HG02610 (cell line): ENCODE measurements around the gene ZNF276.
"Not testable (repeated sequence)": the region's sequence is repeated elsewhere in the genome, so short reads cannot be mapped to it uniquely, and the experiment has no call there.

ENCODE experiments used
- ATAC-seq: cut with Tn5 transposase; IDR thresholded peaks from one replicate; pipeline ENCODE4 v1.9.1; 2021; ENCODE audit warnings: mild to moderate bottlenecking, moderate library complexity; ENCODE audit not compliant: unreplicated experiment

Gene ZNF276, protein sequence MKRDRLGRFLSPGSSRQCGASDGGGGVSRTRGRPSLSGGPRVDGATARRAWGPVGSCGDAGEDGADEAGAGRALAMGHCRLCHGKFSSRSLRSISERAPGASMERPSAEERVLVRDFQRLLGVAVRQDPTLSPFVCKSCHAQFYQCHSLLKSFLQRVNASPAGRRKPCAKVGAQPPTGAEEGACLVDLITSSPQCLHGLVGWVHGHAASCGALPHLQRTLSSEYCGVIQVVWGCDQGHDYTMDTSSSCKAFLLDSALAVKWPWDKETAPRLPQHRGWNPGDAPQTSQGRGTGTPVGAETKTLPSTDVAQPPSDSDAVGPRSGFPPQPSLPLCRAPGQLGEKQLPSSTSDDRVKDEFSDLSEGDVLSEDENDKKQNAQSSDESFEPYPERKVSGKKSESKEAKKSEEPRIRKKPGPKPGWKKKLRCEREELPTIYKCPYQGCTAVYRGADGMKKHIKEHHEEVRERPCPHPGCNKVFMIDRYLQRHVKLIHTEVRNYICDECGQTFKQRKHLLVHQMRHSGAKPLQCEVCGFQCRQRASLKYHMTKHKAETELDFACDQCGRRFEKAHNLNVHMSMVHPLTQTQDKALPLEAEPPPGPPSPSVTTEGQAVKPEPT

DNA sequence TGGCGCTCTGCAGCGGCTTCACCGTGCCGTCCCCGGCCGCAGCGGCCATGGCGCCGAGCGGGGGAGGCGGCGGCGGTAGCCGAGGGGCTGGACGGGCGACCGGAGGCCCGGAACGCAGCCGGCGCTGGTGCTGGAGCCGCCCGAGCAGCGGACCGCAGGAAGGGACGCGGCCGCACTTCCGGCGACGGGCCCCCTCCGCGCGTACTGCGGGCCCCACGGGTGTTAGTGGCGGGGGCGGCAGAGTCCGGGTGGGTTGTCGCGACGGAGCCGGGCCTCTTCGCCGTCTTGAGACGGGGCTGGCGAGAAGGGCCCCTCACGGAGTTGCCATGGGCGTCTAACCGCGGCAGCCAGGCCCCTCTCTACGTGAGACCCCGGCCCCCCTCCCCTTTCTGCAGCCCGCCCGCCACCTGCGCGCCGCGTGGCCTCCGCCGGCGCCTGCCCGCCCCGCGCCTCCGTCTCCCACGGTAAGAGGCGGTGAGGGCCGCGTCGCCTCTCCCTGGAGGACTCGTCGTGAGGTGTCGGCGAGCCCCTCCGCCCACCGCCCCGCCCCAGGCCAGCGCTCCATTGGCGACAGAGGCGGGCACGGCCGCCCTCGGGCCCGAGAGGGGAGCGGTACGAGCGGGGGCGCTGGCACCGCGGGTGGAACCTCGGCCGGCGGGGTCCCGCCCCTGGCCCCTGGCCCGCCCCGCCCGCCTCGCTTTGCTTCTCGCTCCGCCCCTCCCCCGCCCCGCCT, at the start of gene ZNF276, which contains the start of gene VPS9D1:
TSS of gene ZNF276 (plus strand) at position 725 of the 733 bp plus-strand sequence. CDS start 104 bp downstream, outside the sequence.
TSS of gene VPS9D1 (minus strand) at position 86 of the 733 bp plus-strand sequence. CDS start at position 49, 37 bp downstream.
- peak; percentile 49 for ATAC-seq

DNA sequence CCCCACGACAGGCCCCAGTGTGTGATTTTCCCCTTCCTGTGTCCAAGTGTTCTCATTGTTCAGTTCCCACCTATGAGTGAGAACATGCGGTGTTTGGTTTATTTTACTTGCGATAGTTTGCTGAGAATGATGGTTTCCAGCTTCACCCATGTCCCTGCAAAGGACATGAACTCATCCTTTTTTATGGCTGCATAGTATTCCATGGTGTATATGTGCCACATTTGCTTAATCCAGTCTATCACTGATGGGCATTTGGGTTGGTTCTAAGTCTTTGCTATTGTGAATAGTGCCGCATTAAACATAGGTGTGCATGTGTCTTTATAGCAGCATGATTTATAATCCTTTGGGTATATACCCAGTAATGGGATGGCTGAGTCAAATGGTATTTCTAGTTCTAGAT, 49.8 kb upstream of the ZNF276 start:
- ATAC-seq = not testable (repeated sequence)

DNA sequence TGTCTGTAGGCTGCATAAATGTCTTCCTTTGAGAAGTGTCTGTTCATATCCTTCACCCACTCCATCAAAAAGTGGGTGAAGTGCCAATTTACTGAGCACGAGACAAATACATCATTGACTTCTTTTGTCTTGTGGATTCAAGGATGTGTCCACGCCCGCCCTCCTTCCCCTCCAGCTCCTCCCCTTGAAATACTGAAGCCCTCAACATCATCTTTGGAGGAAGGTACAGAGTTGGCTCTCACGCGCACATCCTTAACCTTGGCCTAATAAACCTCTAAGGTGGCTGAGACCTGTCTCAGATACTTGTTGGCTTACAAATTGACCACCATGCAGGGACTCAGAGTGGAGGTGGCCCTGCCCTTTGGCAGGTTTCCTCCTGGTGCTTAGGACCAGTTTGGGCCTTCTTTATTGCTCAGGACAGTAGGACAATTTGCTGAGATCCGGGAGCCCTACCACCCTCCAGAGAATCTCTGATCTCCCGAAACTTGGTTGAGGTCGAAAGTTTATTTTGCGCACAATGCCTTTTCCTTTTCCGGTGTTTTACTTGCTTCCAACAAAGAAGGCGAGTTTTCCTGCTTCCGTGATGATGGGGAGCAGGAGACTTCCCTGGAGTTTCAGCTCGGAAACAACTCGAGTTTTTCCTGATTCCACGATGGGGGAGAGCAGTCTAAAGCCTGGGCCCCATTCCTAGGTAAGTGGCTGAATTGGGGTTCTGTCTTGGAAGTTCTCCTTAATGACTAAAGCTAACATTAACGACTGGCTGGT, 49.0 kb upstream of the ZNF276 start:
- ATAC-seq = no peak

DNA sequence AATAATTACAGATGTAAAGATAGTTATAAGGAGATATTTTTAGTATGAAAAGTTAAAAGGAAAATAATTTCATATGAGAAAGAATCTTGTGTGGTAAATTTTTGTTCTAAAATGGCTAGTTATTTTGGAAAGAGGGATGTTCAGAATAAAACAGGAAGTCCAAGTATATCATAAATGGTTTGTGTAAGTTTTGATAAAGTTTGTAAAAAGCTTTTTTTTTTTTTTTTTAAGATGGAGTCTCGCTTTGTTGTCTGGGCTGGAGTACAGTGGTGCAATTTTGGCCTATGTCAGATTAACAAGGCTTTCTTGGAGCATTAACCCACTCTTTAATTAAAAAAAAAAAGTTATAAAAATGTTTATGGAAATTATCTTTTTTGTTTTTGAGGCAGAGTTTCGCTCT, 43.1 kb upstream of the ZNF276 start:
- ATAC-seq = no peak

DNA sequence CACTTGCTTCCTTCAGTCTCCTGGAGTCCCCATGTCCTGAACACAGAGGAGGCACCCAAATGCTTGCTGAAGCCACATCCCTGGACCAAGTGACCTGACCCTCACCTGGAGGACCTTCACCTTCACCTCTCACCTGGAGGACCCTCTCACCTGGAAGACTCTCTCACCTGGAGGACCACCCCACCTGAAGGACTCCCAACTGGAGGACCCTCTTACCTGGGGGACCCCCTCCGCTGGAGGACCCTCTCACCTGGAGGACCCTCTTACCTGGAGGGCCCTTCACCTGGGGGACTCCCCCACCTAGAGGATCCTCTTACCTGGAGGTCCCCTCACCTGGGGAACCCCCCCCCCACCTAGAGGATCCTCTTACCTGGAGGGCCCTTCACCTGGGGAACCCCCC, 35.4 kb upstream of the ZNF276 start:
- ATAC-seq = no peak

DNA sequence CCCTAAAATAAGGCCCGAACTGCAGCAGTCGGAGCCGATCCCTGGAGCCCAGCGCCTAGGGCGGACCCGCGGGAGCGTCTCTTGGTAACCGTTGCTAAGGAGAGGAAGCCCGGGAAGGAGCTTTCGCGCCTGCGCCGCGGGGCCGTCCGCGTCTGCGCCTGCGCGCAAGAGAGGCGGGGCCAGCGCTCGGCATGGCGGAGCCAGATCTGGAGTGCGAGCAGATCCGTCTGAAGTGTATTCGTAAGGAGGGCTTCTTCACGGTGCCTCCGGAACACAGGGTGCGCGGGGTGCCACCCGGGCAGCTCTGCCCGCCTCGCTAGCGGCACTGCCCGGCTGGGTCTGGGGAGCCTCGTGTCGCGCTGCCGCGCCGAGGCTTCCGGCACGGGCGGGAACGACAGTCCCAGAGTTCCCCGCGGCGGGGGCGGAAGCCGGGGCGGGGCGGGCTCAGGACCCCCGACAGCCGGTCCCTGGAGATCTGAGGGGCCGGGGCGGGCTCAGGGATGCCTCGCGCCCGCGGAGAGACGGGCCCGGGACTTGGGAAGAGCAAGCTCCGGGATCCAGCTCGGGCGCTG, 34.7 kb upstream of the ZNF276 start, which contains the start of gene CDK10:
TSS of gene CDK10 (plus strand) at position 170 of the 572 bp plus-strand sequence. CDS start at position 192, 22 bp downstream.
- ATAC-seq = peak; percentile 78

DNA sequence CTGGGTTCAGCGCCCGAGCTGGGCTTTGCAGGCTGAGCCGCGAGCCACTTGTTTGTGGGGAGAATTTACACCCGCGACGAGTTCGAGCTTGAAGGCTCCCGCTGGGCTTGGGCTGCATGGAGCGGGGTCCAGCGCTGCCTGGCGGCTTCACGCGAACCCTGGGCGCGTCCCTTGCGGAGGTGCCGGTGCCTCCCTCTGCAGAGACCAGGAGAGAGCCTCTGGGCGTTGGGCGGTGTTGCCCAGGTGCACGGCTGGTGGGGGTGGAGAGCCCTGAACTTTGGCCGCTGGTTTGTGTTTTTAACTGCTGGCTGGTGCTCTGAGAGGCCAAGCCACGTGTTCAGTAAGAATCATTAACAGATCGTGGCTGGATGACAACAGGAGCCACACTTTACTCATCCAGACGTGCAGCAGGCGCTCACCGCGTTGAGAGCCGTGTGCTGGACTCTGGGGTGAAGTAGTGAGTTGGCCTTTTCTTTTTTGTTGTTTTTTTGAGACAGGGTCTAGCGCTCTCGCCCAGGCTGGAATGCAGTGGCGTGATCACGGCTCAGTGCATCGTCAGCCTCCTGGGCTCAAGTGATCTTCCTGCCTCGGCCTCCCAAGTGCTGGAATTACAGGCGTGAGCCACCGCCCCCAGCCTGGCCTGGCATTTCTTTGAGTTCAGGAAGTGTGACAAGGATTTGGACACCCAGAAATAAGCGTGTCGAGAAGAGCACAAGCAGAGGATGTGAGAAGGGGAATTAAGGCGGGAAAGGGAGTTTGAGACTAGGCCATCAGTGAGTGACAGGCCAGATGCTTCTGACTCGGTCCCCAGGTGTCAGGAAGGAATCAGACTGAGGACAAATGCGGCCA, 34.0 kb upstream of the ZNF276 start:
- ATAC-seq = peak; percentile 22

DNA sequence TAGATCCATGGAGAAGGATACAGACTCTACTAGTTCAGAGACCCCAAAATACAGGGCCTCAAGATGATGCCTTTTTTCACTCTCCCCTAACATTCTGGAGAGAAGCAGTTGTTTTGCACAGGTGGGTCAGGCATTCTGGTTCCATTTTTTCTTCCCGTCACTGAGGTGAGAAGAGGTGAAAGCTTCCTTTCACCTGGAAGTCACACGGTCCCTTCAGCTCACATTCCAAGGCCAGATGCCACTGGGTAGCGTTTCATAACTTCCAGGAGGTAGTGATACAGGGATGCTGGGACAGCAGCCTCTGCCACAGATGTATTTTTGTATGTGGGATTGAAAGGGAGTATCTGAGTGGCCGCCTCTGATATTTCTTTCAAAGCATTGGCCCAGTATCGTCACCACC, 32.9 kb upstream of the ZNF276 start:
- ATAC-seq = no peak

DNA sequence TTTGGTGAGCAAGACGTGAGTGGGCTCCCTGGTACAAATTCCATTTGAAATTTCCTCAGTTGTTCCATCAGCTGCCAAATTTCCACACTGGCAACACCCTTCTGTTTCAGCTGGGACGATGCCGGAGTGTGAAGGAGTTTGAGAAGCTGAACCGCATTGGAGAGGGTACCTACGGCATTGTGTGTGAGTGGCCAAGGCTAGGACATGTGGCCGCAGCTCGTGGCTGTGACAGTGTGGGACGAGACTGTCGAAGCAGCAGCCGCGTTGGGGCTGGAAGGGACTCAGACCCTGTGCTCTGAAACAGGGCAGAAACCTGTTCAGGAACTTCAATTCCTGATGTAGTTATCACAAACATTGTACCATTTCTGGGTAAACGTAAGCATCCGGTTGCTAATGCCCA, 32.2 kb upstream of the ZNF276 start:
- no peak for ATAC-seq

DNA sequence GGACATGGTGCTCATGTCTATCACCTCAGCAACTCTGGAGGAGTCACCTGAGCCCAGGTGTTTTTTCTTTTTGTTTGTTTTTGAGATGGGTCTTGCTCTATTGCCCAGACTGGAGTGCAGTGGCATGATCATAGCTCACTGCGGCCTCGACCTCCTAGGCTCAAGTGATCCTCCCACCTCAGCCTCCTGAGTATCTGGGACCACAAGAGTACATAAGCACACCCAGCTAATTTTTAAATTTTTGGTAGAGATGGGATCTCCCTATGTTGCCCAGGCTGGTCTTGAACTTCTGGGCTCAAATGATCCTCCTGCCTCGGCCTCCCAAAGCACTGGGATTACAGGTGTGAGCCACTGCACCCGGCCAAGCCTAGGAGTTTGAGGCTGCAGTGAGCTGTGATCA, 31.7 kb upstream of the ZNF276 start:
- not testable (repeated sequence) for ATAC-seq

DNA sequence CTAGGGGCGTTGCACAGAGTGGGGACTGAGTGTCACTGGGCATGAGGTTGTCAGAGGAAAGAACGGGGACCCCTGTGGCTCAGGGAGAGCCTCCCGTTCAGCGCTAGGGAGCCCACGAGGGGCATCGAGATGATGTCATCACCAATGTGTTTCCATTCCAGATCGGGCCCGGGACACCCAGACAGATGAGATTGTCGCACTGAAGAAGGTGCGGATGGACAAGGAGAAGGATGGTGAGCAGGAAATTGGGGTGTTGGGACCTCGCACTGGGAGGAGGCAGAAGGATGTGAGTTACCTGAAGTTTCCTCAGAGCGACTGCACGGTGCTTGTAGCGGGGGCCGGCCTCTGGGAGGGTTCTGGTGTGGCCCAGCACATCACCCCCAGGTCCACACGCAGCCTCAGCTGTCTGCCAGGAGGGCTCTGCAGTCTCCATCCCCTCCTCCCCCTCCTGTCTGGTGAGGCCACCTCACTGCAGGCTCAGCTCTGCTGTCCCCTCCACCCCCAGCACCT, 30.9 kb upstream of the ZNF276 start:
- no peak for ATAC-seq

DNA sequence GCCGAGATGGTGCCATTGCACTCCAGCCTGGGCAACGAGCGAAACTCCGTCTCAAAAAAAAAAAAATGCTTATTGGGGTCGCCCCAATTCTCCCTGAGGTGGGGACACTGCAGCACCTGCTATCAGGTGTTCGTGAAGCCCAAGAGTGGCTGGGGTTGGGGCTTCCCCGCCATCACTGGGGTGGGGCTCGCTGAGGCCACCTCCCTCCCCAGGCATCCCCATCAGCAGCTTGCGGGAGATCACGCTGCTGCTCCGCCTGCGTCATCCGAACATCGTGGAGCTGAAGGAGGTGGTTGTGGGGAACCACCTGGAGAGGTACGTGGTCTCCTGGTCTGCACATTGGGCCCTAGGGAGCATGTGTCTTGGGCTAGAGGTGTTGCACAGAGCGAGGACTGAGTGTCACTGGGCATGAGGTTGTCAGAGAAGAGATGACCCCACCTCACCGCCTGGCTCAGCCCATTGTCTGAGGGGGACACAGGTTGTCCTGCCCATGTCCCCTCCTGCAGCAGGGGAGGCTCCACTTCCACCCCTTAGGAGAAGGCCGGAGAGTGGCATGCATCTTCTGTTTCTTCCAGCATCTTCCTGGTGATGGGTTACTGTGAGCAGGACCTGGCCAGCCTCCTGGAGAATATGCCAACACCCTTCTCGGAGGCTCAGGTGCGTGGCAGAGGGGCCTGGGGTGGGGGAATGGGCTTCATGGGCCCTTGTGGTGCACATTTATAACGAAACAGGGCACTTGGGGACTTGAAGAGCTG, 29.9 kb upstream of the ZNF276 start:
- no peak for ATAC-seq

DNA sequence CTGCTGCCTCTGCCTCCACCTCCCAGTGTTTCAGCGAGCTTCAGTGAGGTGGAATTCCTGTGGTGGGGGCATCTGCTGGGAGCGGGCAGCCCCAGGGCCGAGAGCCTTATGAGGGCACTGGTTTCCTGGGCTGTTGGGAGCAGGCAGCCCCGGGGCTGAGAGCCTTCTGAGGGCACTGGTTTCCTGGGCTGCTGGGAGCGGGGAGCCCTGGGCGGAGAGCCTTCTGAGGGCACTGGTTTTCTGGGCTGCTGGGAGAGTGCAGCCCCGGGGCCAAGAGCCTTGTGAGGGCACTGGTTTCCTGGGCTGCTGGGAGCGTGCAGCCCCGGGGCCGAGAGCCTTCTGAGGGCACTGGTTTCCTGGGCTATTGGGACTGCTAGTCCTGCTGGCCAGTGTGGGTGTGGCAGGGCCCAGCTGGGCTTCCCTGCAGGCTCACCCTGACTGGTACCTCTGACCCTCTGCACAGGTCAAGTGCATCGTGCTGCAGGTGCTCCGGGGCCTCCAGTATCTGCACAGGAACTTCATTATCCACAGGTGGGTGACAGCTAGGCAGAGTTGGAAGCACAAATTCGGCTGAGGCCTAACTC, 29.3 kb upstream of the ZNF276 start:
- no peak for ATAC-seq

DNA sequence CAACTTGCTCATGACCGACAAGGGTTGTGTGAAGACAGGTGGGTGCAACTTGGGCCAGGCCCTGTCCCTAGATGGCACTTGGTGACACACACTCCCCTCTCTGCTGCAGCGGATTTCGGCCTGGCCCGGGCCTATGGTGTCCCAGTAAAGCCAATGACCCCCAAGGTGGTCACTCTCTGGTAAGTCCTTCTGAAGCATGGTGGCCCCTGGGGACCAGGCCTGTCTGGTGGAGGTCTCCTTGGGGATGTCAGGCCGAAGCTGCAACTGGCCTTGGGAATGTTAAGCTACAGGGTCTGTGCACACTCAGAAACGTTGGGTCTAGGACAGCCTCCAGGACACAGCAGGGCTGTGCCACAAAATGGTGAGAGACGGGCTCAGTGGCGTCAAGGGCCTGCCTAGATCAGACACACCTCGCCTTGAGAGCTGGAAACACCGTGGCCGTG, 28.0 kb upstream of the ZNF276 start:
- ATAC-seq = no peak

DNA sequence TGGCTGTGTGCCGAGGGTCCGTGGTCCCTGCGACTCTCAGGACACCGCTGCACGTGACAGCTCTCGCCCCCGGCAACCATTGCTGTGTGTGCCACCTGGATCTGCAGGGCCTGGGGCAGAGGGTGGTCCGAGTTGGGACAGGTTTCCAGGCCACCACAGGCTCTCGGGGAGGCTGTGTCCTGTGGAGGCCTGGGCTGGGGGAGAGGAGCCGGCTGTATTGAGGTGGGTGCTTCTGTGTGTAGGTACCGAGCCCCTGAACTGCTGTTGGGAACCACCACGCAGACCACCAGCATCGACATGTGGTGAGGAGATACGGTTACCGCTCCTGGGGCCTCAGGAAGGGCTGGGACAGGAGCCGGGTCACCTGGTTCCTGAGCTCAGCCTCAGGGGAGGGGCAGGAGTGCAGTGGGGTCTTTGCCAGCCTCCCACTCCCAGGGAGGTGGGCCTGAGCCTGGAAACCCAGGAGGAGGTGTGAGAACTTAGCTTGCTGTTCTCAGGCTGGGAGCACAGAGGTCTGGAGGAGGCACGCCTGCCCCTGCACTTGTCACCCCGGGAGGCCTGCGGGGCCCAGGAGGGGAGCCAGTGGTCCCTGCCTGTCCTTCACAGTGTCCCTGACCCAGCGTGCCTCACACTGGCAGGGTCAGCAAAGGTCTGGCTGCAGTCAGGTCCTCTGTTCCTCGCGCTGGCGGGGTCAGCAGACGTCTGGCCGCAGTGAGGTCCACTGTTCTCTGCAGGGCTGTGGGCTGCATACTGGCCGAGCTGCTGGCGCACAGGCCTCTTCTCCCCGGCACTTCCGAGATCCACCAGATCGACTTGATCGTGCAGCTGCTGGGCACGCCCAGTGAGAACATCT, 27.2 kb upstream of the ZNF276 start:
- ATAC-seq = no peak

DNA sequence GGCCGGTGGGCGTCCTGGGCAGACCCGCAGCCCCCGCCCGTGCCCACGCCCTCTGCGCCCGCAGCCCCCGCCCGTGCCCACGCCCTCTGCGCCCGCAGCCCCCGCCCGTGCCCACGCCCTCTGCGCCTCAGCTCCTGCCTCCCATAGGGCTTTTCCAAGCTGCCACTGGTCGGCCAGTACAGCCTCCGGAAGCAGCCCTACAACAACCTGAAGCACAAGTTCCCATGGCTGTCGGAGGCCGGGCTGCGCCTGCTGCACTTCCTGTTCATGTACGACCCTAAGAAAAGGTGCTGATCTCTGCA, 26.6 kb upstream of the ZNF276 start:
- not testable (repeated sequence) for ATAC-seq

DNA sequence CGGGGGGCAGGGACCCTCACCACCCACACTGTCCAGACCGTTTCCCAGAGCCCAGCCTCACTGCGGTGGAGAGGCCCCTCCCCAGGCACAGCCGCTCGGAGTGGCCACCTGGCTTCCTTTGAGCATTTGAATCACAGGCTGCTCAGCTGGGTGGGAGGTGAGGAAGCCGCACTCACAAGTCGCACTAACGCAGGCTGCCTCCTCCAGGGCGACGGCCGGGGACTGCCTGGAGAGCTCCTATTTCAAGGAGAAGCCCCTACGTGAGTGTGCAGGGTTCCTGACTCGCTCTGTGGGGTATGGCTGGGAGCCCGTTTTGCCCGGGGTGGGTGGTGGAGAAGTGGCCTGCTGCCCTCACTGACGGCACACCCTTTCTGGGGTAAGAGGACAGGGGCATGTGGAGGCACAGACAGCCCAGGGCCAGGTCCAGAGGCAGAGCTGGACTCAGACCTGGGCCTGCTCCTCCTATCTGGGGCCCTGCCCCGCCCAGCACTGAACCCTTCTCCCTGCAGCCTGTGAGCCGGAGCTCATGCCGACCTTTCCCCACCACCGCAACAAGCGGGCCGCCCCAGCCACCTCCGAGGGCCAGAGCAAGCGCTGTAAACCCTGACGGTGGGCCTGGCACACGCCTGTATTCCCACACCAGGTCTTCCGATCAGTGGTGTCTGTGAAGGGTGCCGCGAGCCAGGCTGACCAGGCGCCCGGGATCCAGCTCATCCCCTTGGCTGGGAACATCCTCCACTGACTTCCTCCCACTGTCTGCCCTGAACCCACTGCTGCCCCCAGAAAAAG, 26.1 kb upstream of the ZNF276 start:
- ATAC-seq = no peak
